Measurements from ENCODE around the gene OGDHL. TPM values are rescaled to one million over a fixed set of nuclear protein-coding genes. Genes with fewer than 3 reads are reported as not detected.
"Not testable (repeated sequence)": the region's sequence is repeated elsewhere in the genome, so short reads cannot be mapped to it uniquely, and the experiment has no call there.

Gene OGDHL
- total RNA-seq, 6 experiments from 2014 or later: 0.05 to 0.19 (median 0.17) TPM; not detected in 1

GRCh38 chr10:49783645-49784044 is 21.5 kb upstream of the OGDHL start:
- Mint-ChIP-seq H3K4me3 (no peak overlapping the region), H3K4me1 (ENCODE audit: low read depth) (0 out of 2 replicates have a peak, but pooled peaks cover 6% of the 10 kb centered on the region), H3K27ac (no peak overlapping the region), H3K27me3 (ENCODE audit: insufficient read depth) (peaks cover 26% of the 10 kb centered on the region), H3K36me3 (ENCODE audit: low read depth) (no peaks in the 10 kb centered on the region), H3K9me3 (no peaks in the 10 kb centered on the region)
- no peak for DNase-seq
- no peak for TF ChIP-seq CTCF (IDR thresholded peaks at IDR 0.05)

GRCh38 chr10:49781247-49781646 is 19.1 kb upstream of the OGDHL start:
- Mint-ChIP-seq H3K4me1 (ENCODE audit: low read depth) (0 out of 2 replicates have a peak, but pooled peaks cover 6% of the 10 kb centered on the region), H3K4me3 (no peak overlapping the region), H3K9me3 (no peaks in the 10 kb centered on the region), H3K27ac (no peak overlapping the region), H3K36me3 (ENCODE audit: low read depth) (no peaks in the 10 kb centered on the region), H3K27me3 (ENCODE audit: insufficient read depth) (peaks cover 20% of the 10 kb centered on the region)
- no peak for TF ChIP-seq CTCF (IDR thresholded peaks at IDR 0.05)
- peak; percentile 56 for DNase-seq

- DNase-seq: no peak
- Mint-ChIP-seq H3K27me3 (ENCODE audit: insufficient read depth) (peaks cover 12% of the 10 kb centered on the region), H3K36me3 (ENCODE audit: low read depth) (no peaks in the 10 kb centered on the region), H3K9me3 (no peaks in the 10 kb centered on the region), H3K4me3 (no peak overlapping the region), H3K4me1 (ENCODE audit: low read depth) (0 out of 2 replicates have a peak, but pooled peaks cover 6% of the 10 kb centered on the region), H3K27ac (no peak overlapping the region)
- no peak for TF ChIP-seq CTCF (IDR thresholded peaks at IDR 0.05)
Measured at GRCh38 chr10:49778197-49778596, 16.1 kb upstream of the OGDHL start.

DNA sequence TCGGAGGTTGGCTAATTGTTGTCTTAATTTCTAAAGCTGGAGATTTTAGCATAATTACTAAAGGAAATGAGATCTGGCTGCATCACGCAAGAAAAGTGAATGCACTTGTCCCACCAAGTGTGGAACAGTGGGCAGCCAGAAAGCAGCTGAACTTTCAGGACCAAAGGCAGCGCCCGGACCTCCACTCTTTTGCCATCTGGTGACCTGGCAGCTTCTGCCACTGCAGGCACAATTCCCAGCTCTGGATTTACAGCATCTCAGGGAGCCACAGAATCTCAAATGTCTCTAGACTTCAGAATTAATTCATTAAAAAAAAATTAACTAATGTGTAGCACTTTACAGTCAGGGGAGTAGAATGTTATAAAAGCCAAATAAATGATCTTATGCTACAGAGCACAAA is 14.7 kb upstream of the OGDHL start:
- no peak overlapping the region for H3K27ac Mint-ChIP-seq
- 0 out of 2 replicates have a peak, but pooled peaks cover 6% of the 10 kb centered on the region for H3K4me1 Mint-ChIP-seq (ENCODE audit: low read depth)
- TF ChIP-seq CTCF (IDR thresholded peaks at IDR 0.05): no peak
- no peak for DNase-seq
- H3K9me3 Mint-ChIP-seq: no peaks in the 10 kb centered on the region
- H3K36me3 Mint-ChIP-seq (ENCODE audit: low read depth): no peaks in the 10 kb centered on the region
- no peak overlapping the region for H3K4me3 Mint-ChIP-seq
- peaks cover 17% of the 10 kb centered on the region for H3K27me3 Mint-ChIP-seq (ENCODE audit: insufficient read depth)

GRCh38 chr10:49775014-49775413 is 12.9 kb upstream of the OGDHL start:
- Mint-ChIP-seq H3K4me1 (ENCODE audit: low read depth) (no peaks in the 10 kb centered on the region), H3K27ac (no peak overlapping the region), H3K9me3 (no peaks in the 10 kb centered on the region), H3K27me3 (ENCODE audit: insufficient read depth) (peaks cover 24% of the 10 kb centered on the region), H3K36me3 (ENCODE audit: low read depth) (no peaks in the 10 kb centered on the region), H3K4me3 (no peak overlapping the region)
- no peak for TF ChIP-seq CTCF (IDR thresholded peaks at IDR 0.05)
- no peak for DNase-seq

DNA sequence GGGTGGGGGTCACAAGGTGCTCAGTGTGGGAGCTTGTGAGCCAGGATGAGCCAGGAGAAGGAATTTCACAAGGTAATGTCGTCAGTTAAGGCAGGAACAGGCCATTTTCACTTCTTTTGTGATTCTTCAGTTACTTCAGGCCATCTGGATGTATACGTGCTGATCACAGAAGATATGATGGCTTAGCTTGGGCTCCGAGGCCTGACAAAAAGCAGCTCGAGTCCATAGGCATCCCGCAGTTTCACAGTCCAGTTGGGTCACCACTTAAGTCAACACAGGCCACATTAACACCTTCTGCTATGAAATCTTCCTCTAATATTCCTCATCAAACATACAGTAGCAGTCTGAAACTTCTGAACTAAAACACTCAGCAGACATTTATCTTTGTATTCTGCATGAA is 10.8 kb upstream of the OGDHL start:
- DNase-seq; H3K9me3 Mint-ChIP-seq; H3K4me1 Mint-ChIP-seq (ENCODE audit: low read depth); H3K27ac Mint-ChIP-seq; H3K4me3 Mint-ChIP-seq; H3K36me3 Mint-ChIP-seq (ENCODE audit: low read depth): not testable (repeated sequence)
- H3K27me3 Mint-ChIP-seq (ENCODE audit: insufficient read depth): peaks cover 29% of the 10 kb centered on the region

DNA sequence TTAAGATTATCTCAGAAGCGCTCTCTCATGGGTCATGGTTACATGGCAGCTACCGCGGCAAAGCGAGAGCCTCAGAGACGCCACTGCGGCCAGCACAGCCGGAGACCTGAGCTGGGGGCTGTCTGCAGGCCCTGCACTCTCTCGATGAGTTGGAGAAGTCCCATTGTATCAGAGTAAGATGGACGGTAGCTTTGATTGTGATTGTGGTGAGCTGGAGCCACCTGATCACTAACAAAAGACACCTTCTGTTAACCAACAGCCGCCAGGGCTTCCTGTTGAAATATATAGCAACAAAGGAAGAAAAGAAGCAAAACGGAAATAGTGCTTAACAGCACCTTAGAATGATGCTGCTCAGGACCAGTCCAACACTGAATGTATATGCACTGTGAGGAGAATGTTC is 8.9 kb upstream of the OGDHL start:
- H3K36me3 Mint-ChIP-seq (ENCODE audit: low read depth); DNase-seq; H3K4me3 Mint-ChIP-seq; H3K27ac Mint-ChIP-seq; H3K4me1 Mint-ChIP-seq (ENCODE audit: low read depth); H3K9me3 Mint-ChIP-seq: not testable (repeated sequence)
- H3K27me3 Mint-ChIP-seq (ENCODE audit: insufficient read depth): peaks cover 39% of the 10 kb centered on the region

All from HFFc6 (cell line).